HepG2 (cell line): ENCODE data around the gene GEMIN2. TPM values are rescaled to one million over a fixed set of nuclear protein-coding genes. Genes with fewer than 3 reads are reported as not detected.
A peak's percentile ranks its signal among the peaks of the same experiment; 100 is the strongest.

ENCODE experiments used
- ATAC-seq: fragments of 200-7000 bp; cut with Tn5 transposase; 3 replicates; pipeline ENCODE4 v1.9.1; 2020; ENCODE audit warnings: mild to moderate bottlenecking, moderate library complexity
- BruUV-seq: library from RNA; stranded (reverse); fragments of 400-500 nt; replicated peaks from 2 replicates; lab custom pipeline; 2021; lab: Mats Ljungman, UMichigan
- CTCF ChIA-PET: fragments of 300-600 bp; formaldehyde crosslinking; extraction: SDS; loops from one replicate; lab custom pipeline; 2021; ENCODE audit warnings: low total read pairs, inconsistent platforms, low intra/inter-chr PET ratio; lab: Yijun Ruan, JAX
- POLR2A ChIA-PET: fragments of 350-600 bp; sonication (Branson Sonifier 250); formaldehyde crosslinking; loops from one replicate; lab custom pipeline; 2020; ENCODE audit warnings: antibody characterized with exemption, inconsistent platforms; lab: Yijun Ruan, JAX
- DNase-seq: peaks from one replicate; pipeline ENCODE4 v3.0.0-alpha.2; 2015; ENCODE audit warnings: low spot score
- FAIRE-seq: peaks from 3 replicates; lab custom pipeline; 2011; peaks lifted over from hg19 to GRCh38; lab: Jason Lieb, UNC
- H2AFZ ChIP-seq: one replicate; pipeline ENCODE4 v1.6.1; 2011; ENCODE audit warnings: low read length, inconsistent platforms
- H3K27ac ChIP-seq: fragments of 300-600 bp; 3 replicates; pipeline ENCODE4 v1.8.0; 2011; ENCODE audit warnings: mixed run types, mild to moderate bottlenecking, mixed read lengths, low read length, inconsistent platforms; ENCODE audit not compliant: insufficient read depth; ENCODE audit errors: extremely low read length
- H3K27me3 ChIP-seq, 2 experiments: fragments of 200-600 bp in 1 of 2; 2 replicates in 1 of 2; 3 replicates in 1 of 2; pipeline versions ENCODE4 v1.6.0 to v1.8.0; 2011; ENCODE audit warnings: low read length in 2 of 2, mild to moderate bottlenecking in 2 of 2, moderate library complexity in 2 of 2, inconsistent platforms in 1 of 2; ENCODE audit not compliant: insufficient read depth in 2 of 2, control insufficient read depth in 1 of 2
- H3K36me3 ChIP-seq, 2 experiments: fragments of 200-600 bp in 1 of 2; replicated peaks in 1 of 2; 2 replicates in 1 of 2; 3 replicates in 1 of 2; pipeline versions ENCODE4 v1.5.1 to v1.8.0; 2011; ENCODE audit warnings: low read length in 2 of 2, inconsistent platforms in 1 of 2; ENCODE audit not compliant: insufficient read depth in 2 of 2, control insufficient read depth in 1 of 2
- H3K4me1 ChIP-seq: 2 replicates; pipeline ENCODE4 v1.5.1; 2012; ENCODE audit warnings: low read length, inconsistent platforms; ENCODE audit not compliant: insufficient read depth
- H3K4me2 ChIP-seq: 2 replicates; pipeline ENCODE4 v1.6.0; 2011; ENCODE audit warnings: low read depth, low read length, inconsistent platforms
- H3K4me3 ChIP-seq, 3 experiments: fragments of 200-600 bp in 1 of 3; sonication (generic), shearing (Covaris generic) in 1 of 3; replicated peaks in 1 of 3; 2 replicates each; pipeline ENCODE4 v1.5.1; 2011 to 2016; ENCODE audit warnings: low read length in 3 of 3, inconsistent platforms in 2 of 3, low read depth in 2 of 3, mild to moderate bottlenecking in 2 of 3, control low read depth in 1 of 3, mixed read lengths in 1 of 3; ENCODE audit not compliant: insufficient read depth in 1 of 3
- H3K79me2 ChIP-seq: one replicate; pipeline ENCODE4 v1.6.1; 2011; ENCODE audit warnings: low read length, inconsistent platforms; ENCODE audit not compliant: insufficient read depth
- H3K9ac ChIP-seq: 2 replicates; pipeline ENCODE4 v1.6.0; 2011; ENCODE audit warnings: mild to moderate bottlenecking, low read depth, low read length, inconsistent platforms; ENCODE audit not compliant: insufficient read depth
- H3K9me3 ChIP-seq: 2 replicates; pipeline ENCODE4 v1.5.1; 2012; ENCODE audit warnings: mild to moderate bottlenecking, low read length
- H4K20me1 ChIP-seq: 2 replicates; pipeline ENCODE4 v1.6.0; 2011; ENCODE audit warnings: inconsistent platforms, mild to moderate bottlenecking, low read length, moderate library complexity; ENCODE audit not compliant: insufficient read depth
- HMGA1 ChIP-seq: sonication (generic); formaldehyde crosslinking; conservative IDR thresholded peaks from 2 replicates; pipeline ENCODE4 v1.4.0; 2020; ENCODE audit warnings: missing genetic modification reagents
- JUNB ChIP-seq: sonication (generic); formaldehyde crosslinking; IDR thresholded peaks from 2 replicates; pipeline ENCODE4 v1.8.0; 2022; ENCODE audit warnings: missing genetic modification reagents, mild to moderate bottlenecking, borderline replicate concordance
- MIER3 ChIP-seq: IDR thresholded peaks from 2 replicates; pipeline ENCODE4 v1.6.1; 2016; ENCODE audit warnings: missing compliant biosample characterization, borderline replicate concordance
- NBN ChIP-seq: fragments of 450-650 bp; conservative IDR thresholded peaks from 2 replicates; pipeline ENCODE4 v1.6.1; 2017
- NCOA2 ChIP-seq: sonication (generic); formaldehyde crosslinking; IDR thresholded peaks from 2 replicates; pipeline ENCODE4 v1.8.0; 2022; ENCODE audit warnings: inconsistent platforms
- NFE2L2 ChIP-seq: fragments of 150-350 bp; IDR thresholded peaks from 2 replicates; pipeline ENCODE4 v1.6.1; 2014; ENCODE audit warnings: low read length
- NFRKB ChIP-seq: fragments of 450-650 bp; IDR thresholded peaks from 2 replicates; pipeline ENCODE4 v1.6.1; 2017
- POGK ChIP-seq: sonication (generic); formaldehyde crosslinking; conservative IDR thresholded peaks from 2 replicates; pipeline ENCODE4 v1.8.0; 2022; ENCODE audit warnings: mild to moderate bottlenecking, moderate library complexity, missing genetic modification reagents
- POGZ ChIP-seq: sonication (generic); formaldehyde crosslinking; IDR thresholded peaks from 2 replicates; pipeline ENCODE4 v1.4.0; 2020; ENCODE audit warnings: mild to moderate bottlenecking, missing genetic modification reagents
- POLR2G ChIP-seq: fragments of 200-400 bp; formaldehyde crosslinking; IDR thresholded peaks from 2 replicates; pipeline ENCODE4 v1.6.1; 2018; ENCODE audit warnings: mild to moderate bottlenecking, low read depth, low read length, moderate library complexity
- SP4 ChIP-seq: sonication (generic); formaldehyde crosslinking; IDR thresholded peaks from 2 replicates; pipeline ENCODE4 v1.8.1; 2023; ENCODE audit warnings: mild to moderate bottlenecking, missing genetic modification reagents
- ZNF138 ChIP-seq: sonication (generic); formaldehyde crosslinking; IDR thresholded peaks from 2 replicates; pipeline ENCODE4 v1.5.0; 2020; ENCODE audit warnings: mild to moderate bottlenecking, low read depth, missing genetic modification reagents
- ZNF205 ChIP-seq: IDR thresholded peaks from 2 replicates; pipeline ENCODE4 v1.6.1; 2018; ENCODE audit warnings: missing biosample characterization, missing genetic modification reagents
- ZNF264 ChIP-seq: sonication (generic); formaldehyde crosslinking; IDR thresholded peaks from 2 replicates; pipeline ENCODE4 v1.4.0; 2020; ENCODE audit warnings: missing genetic modification reagents
- ZNF34 ChIP-seq: sonication (generic); formaldehyde crosslinking; IDR thresholded peaks from 2 replicates; pipeline ENCODE4 v1.4.0; 2020; ENCODE audit warnings: mild to moderate bottlenecking, missing genetic modification reagents, borderline replicate concordance
- ZNF513 ChIP-seq: sonication (generic); formaldehyde crosslinking; conservative IDR thresholded peaks from 2 replicates; pipeline ENCODE4 v1.5.0; 2020; ENCODE audit warnings: missing genetic modification reagents
- WGBS: methylation state at CpG from one replicate; pipeline ENCODE4 v1.1.6; 2017; ENCODE audit warnings: low lambda C conversion rate; 5-methylcytosine and 5-hydroxymethylcytosine counted together
- in situ Hi-C: cut with HindIII; loops from 2 replicates; pipeline ENCODE4 v1.10.0; 2017; ENCODE audit warnings: low pct_unique_long_range_greater_than_20kb; ENCODE audit not compliant: extremely low pct_ligation_motif_present
- intact Hi-C: fragments of 100-400 bp; cut with micrococcal nuclease; formaldehyde crosslinking; loops from one replicate; pipeline ENCODE4 v1.10.0; 2022; ENCODE audit not compliant: unreplicated experiment
- polyA plus RNA-seq, 8 experiments: library from polyadenylated mRNA; depleted of rRNA in 3 of 8; stranded (reverse) in 7 of 8; unstranded in 1 of 8; fragments of >200 nt; fragmentation: Illumina TruSeq in 4 of 8; extraction: Trizol in 4 of 8; gene quantifications; 2 replicates each; pipeline versions ENCODE4 v1.2.1 to v1.2.3, GENCODE V29; 2011 to 2016; ENCODE audit warnings: low read depth in 4 of 8, missing spikeins in 1 of 8, mixed read lengths in 1 of 8; ENCODE audit not compliant: insufficient read depth in 1 of 8
- total RNA-seq, 5 experiments: library from RNA; depleted of rRNA; stranded (reverse); fragments of >200 nt; fragmentation: Illumina TruSeq; extraction: Trizol; gene quantifications; 2 replicates each; pipeline ENCODE4 v1.2.3, GENCODE V29; 2016; ENCODE audit warnings: low read depth in 1 of 5
- TF ChIP-seq, protein P1 (sequence below): sonication (generic); formaldehyde crosslinking; IDR thresholded peaks from 2 replicates; pipeline ENCODE4 v1.4.0; 2020; ENCODE audit warnings: missing genetic modification reagents, borderline replicate concordance
- TF ChIP-seq, protein P2 (sequence below): sonication (generic); formaldehyde crosslinking; IDR thresholded peaks from 2 replicates; pipeline ENCODE4 v1.5.1; 2020; ENCODE audit warnings: mild to moderate bottlenecking, missing genetic modification reagents, borderline replicate concordance

Gene GEMIN2
- total and polyA plus RNA-seq, 2 of the 13 experiments (the other 11 are each of a cell fraction or from before 2014, with no cell fraction given) = 54.8 to 110 TPM

GRCh38 chr14:39181026-39181692 is 67.0 kb downstream of the GEMIN2 start:
- peaks cover 52% of the 10 kb centered on the region for H3K4me1 ChIP-seq
- peaks cover 6% of the 10 kb centered on the region for H4K20me1 ChIP-seq
- H3K27me3 ChIP-seq = no peaks in the 10 kb centered on the region
- H3K9ac ChIP-seq = no peak overlapping the region
- WGBS = 97% methylated on average over 7 of the region's 7 CpGs
- peaks cover 30% of the 10 kb centered on the region for H3K79me2 ChIP-seq
- TSS peak; percentile 27 for BruUV-seq
- no peak for DNase-seq
- no peak overlapping the region for H3K4me2 ChIP-seq
- no peak overlapping the region for H3K4me3 ChIP-seq
- intact Hi-C loops = no loop called here
- peaks cover 47 to 79% of the 10 kb centered on the region in 2 experiments for H3K36me3 ChIP-seq
- ATAC-seq = peak; percentile 14
- in situ Hi-C loops = no loop called here
- ChIA-PET POLR2A (interaction anchor here (0.8 to 9.0 kb wide), 6 partner anchors 9 to 251 kb away, joined by 3 to 99 read pairs (median 4); partner anchors contain the start of genes FBXO33, GEMIN2, SEC23A and TRAPPC6B), CTCF (no interaction called here)
- H3K9me3 ChIP-seq = no peaks in the 10 kb centered on the region
- no peak overlapping the region for H2AFZ ChIP-seq
- no peak overlapping the region for H3K27ac ChIP-seq
- no peak for FAIRE-seq
- TF ChIP-seq, protein P1, sequence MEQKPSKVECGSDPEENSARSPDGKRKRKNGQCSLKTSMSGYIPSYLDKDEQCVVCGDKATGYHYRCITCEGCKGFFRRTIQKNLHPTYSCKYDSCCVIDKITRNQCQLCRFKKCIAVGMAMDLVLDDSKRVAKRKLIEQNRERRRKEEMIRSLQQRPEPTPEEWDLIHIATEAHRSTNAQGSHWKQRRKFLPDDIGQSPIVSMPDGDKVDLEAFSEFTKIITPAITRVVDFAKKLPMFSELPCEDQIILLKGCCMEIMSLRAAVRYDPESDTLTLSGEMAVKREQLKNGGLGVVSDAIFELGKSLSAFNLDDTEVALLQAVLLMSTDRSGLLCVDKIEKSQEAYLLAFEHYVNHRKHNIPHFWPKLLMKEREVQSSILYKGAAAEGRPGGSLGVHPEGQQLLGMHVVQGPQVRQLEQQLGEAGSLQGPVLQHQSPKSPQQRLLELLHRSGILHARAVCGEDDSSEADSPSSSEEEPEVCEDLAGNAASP (CRISPR knock-in tag) = no peak
- TF ChIP-seq POGK (CRISPR knock-in tag) (0 out of 2 replicates have a peak, but pooled peaks have one; percentile 40), HMGA1 (no peak), NCOA2 (CRISPR knock-in tag) (0 out of 2 replicates have a peak, but pooled peaks have one; percentile 5), ZNF205 (no peak), MIER3 (CRISPR knock-in tag) (no peak), JUNB (peak; percentile 53; the same call in 1 of the 2 replicates), ZNF264 (CRISPR knock-in tag) (no peak), ZNF138 (no peak), ZNF513 (CRISPR knock-in tag) (no peak), NBN (no peak), ZNF34 (CRISPR knock-in tag) (peak; percentile 79; the same call in 1 of the 2 replicates), POGZ (CRISPR knock-in tag) (no peak), SP4 (CRISPR knock-in tag) (0 out of 2 replicates have a peak, but pooled peaks have one; percentile 17), NFE2L2 (no peak), NFRKB (0 out of 2 replicates have a peak, but pooled peaks have one; percentile 16), POLR2G (peak; percentile 65)
- TF ChIP-seq, protein P2, sequence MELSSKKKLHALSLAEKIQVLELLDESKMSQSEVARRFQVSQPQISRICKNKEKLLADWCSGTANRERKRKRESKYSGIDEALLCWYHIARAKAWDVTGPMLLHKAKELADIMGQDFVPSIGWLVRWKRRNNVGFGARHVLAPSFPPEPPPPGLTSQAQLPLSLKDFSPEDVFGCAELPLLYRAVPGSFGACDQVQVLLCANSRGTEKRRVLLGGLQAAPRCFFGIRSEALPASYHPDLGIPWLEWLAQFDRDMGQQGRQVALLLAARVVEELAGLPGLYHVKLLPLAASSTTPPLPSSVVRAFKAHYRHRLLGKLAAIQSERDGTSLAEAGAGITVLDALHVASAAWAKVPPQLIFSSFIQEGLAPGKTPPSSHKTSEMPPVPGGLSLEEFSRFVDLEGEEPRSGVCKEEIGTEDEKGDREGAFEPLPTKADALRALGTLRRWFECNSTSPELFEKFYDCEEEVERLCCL = no peak
